SHP77 treated with DMSO at 0.1 percent for 48 hours (cell line): ENCODE results near the gene FGA.

Source experiments
- DNase-seq: peaks from one replicate; lab custom pipeline; 2025; lab: John Stamatoyannopoulos, UW

Gene FGA

DNA sequence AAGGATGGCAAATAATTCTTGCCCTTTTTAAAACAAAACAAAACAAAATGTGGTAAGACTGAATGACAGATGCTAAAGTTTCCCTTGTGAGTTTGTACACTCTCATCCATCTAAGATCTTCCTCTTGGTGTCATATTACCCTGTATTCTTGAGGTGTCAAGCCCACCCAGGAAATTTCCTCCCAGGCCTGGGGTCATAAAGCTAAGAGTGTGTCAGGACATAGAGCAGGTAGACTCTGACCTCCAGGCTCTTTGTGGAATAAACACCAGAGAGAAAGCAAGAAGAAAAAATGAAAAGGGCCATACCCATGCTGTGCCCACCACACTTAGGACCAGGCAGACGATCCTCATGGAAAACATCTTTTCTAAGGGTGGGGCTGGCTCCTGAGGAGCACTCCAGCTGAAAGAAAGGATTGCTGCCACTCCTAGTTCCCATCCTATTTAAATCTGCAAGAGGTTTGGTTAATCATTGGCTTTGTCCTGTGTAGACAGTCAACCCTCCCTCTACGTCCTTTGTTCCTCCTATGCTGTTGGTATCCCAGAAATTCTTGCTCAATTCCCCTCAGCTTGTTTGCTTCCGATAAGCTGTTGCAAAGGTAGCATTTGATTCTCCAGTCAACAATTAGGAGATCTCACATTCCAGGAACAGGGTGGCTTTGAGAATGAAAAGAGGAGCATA is at the start of gene FGA:
FGA (minus strand) TSS at position 414 of the 678 bp plus-strand sequence; CDS start at position 359, 55 bp downstream.
- DNase-seq, result no peak

DNA sequence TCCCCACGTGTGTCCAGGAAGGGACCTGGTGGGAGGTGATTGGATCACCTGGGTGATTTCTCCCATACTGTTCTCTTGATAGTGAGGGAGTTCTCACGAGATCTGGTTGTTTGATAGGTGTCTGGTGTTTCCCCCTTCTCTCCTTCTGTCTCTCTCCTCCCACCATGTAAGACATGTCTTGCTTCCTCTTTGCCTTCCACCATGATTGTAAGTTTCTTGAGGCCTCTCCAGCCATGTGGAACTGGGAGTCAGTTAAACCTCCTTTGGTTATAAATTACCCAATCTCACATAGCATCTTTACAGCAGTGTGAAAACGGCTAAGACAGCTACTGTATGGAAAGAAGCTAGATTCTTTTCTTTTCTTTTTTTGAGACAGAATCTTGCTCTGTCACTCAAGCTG is 43.5 kb upstream of the FGA start:
- no peak for DNase-seq

DNA sequence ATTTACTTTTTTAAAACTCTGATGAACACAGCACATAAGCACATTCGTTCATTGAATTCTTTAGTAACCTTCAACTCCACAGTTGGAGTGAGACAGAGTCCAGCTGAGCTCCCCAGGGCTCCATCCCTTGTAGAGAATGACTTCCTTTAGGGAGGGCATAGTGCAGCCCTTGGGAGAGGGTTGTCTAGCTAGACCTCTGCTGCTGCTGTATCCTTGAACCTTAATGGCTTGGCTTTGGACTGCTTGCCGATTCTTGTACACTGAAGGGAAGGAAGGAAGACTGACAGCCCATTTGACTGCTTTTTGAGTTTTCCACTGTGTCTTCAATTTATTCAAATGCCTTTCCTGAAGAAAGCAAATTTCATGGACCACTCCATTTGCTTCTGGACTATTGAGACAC is 41.3 kb upstream of the FGA start:
- DNase-seq, result no peak

DNA sequence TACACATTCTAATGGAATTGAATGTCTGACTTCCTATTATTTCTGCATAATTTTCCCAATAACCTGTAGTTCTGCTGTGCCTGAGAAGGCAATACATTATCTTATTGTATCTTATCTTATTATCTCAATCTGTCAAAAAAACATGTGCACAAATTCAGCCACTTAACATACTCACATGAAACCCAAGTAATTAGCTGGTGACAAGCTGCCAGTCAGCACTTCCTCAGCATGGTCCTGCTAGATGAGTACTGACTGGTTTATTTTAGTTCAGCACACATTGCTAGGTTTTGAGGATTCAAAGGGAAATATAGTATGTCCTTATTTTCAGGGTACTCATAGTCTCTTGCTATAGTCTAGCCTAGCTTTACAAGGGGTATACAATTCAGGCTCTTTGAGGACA is 39.8 kb upstream of the FGA start:
- no peak for DNase-seq

DNA sequence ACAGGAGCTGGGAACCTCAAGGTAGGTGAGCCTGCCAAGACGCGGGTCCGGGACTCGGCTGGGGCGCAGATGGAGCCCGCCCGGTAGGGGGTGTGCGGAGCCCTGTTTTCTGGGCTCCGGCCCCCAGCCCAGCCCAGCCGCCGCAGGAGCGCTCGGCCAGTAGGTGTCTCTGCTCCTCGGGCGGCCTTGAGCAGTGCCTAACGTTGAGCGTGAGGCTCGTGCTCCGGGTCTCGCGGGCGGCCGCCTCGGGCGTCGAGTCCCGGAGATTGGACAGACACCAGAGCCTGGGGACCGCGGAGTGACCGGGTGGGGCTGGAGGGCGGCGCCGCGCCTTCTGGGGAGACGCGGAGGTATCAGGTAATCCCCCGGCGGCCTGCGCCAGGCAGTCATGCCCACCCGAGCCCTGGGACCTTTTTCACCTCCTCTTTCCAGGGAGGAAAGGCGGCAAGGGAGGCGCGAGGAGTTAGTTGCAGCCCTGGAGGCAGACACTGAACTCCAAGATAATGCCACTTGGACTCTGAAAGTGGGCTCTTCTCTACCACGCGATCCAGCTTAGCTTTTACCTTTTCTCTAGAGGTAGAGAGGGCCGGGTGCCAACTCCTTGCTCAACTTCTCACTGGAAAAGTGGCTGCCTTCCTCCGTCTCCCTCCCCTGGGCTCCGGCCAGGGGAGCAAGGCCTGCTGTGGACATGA is 36.4 kb upstream of the FGA start:
- no peak for DNase-seq

DNA sequence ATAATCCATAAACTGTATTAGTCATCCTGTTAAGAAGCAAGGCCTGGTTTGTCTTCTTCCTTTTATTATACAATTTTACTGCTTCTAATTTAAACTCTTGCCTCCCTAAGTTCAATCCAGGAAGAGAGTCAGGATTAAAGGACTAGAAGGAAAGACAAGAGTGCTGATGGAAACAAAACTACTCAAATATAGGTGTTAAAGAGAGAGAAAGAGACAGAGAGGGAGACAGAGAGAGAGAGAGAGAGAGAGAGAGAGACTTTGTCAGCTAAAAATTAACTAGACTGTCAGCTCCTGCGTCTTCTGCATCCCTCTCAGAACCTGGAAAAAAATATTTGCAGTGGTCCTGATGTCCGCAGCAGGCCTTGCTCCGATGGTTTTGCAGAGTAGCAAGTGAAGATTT is 35.4 kb upstream of the FGA start:
- DNase-seq, result no peak

DNA sequence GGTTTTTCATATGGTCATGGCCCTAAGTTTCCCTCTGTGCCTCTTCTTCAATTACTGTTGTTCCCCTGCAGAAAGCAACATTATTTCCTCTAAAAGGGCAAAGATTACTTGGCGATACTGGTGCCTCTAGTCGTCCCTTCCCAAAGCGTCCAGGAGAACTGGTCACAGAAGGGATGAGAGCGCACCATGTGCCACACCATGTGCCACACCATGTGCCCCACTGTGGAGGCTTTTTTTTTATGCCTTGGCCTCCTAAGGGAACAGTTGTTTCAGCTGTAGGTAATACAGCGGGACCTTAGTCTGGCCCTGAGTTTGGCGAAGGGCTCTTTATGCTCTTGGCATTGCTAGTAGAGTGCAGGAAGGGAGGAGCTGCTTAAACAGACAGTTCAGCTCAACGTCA is 33.5 kb upstream of the FGA start:
- DNase-seq, result no peak

DNA sequence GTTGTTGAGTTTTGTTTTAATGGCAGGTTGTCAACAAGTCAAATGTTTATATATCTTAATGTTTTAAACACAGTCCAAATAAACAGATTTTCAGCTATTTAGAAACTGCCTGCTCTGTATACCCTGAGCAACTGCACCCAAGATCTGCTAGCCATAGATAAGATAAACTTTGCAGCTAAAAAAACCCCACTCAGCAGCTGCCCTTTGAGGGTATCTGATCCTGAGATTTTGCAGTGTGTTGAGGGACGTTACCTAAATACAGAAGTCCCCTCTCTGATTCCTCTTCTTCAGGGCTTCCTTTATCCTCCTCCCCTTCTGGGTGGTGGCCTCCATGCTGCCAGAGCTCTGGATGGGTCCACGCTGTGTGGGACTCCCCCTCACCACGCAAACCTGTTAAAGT is 32.9 kb upstream of the FGA start:
- no peak for DNase-seq

DNA sequence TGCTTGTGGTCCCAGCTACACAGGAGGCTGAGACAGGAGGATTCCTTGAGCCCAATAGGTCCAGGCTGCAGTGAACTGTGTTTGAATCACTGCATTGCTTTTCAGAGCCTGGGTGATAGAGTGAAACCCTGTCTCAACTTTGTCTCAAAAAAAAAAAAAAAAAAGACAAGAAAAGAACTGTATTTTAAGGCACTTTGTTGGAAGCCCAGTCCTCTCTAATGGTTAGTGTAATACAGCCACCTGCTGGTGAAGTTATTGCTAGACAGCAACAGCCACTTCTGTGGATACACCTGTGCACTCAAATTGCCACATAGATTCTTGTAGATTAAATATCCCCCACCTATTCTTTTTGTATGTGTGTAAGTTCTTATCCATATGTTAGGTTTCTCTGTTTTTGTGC is 32.1 kb upstream of the FGA start:
- no peak for DNase-seq

DNA sequence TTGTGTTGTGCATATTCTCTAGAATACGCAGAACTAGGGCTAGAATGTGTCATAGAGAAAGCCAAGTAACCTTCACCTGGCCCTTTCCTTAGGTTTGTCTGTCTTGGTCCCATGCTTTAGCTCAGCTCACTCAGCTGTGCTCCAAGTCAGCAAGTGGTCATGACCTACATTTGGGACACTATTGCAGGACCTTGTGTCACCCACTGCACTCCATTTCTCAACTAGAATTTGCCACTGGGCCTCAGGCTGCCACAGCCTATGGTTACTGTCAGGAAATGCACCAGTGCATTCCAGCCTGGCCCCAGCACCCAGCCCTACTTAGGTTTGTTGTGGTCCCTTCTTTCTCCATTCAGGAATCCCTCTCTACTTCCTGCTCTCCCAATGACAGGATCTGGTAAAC is 29.6 kb upstream of the FGA start:
- no peak for DNase-seq

DNA sequence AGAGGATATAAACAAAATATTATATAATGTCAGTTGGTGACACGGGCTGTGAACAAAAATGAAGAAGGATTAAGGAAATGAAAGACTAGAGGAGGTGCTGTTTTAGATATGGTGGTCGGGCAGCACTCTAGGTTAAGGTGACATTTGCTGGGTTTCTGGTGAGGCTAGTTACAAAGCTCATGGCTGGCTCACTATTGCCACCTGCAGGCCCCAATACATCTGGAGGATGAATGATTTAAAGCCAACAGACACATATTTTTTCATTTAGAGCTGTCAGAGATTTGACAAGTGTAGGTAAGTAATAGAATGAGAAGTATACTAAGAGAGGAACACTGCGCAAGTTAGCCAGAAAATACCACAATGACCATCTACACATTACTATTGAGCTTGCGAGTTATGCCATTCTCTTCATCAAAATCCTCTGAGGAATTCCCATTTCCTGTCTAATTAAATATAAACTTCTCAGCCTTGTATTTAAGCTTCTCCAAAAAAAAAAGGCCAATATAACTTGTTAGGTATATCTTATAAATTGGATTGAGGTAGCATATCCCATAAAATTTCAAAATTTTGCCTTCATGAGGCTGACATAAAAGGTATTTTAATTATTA is 28.3 kb upstream of the FGA start:
- no peak for DNase-seq

DNA sequence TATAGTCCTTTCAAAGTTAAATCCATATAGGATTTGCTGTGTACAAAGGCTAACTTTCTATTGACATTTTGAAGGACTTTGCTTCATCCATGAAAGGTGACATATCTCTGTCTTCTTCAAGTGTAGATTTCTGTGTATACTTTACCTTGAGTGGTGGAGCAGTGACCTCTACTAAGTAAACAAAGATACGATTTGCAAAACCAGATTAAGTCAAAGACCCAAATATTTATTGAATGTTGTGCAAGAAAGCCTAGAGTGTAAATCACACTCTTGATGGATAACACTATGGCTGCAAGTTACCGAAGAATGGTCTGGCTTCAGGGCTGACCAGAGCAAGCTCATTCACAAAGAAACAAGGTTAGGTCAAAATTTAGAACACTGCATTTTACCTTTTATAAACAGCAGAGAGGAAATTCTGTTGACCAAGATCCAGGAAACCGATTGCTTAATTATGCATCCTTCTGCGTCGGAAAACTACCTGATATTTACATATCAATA is 27.3 kb upstream of the FGA start:
- DNase-seq, result no peak

DNA sequence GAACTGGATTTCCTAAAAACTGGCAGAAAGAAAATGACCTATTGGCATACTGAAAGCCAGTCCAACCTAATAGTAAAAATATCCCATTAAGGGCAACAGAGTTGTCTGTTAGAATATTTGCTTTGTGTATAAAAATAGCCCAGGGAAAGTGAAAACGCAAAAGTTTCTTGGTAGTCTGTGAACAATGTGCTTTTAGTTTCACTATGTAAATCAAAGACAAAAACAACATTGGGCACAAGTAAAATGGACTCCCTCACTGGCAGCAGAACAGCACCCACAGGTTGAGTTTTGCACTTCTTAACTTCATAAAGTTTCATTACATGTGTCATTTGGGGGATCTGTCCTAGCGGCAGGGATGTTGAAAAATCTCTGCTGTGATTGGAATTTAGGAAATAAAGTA is 26.2 kb upstream of the FGA start:
- DNase-seq, result no peak

DNA sequence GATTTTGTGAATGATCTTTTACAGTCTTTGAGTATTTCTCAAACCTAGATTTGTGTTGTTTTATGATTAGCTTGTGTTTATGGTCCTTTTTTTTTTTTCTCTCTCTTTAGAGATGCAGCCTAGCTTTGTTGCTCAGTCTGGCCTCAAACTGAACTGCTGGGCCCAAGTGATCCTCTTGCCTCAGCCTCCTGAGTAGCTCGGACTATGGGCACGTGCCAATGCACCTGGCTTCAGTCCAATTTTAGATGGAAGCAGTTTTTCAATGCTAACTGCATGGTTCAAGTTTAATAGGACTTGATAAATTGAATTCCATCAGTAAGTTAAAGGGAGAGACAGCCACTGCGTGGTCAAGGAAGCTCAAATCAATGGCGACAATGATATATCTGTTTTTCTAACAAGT is 25.7 kb upstream of the FGA start:
- DNase-seq, result no peak

DNA sequence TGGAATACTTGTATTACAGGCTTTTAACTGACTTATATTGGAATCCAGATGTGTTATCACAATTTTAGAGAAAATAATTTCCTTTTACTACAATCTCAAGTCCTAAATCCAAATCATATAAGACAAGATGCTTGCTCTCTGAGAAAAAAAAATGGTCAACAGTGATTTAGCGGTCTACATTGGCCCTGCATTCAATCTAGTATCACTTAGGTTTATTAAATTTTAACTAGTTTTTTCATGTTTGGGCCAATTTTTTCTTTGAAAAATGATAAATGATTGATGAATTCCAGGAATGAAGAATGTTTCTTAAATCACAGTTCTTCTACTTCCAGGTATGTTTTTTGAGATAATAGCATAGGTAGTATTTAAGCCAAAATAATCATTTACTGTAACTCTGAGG is 24.7 kb upstream of the FGA start:
- no peak for DNase-seq

DNA sequence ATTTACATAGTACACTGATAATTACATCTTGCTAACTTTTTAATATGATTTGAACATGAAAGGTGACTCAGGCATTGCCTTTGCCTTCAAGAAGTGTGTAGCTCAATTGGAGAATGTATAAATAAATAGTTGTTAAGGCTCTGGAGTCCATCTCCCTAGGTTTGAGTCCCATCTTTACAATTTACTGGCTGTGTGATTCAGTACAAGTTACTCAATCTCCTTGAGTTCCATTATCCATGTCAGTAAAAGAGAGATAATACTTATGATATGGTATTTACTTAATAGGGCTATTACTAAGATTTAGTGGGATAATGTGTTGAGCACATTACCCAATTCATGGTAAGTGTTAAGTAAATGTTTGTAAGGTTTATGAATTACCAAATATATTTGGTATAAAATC is 23.8 kb upstream of the FGA start:
- no peak for DNase-seq

DNA sequence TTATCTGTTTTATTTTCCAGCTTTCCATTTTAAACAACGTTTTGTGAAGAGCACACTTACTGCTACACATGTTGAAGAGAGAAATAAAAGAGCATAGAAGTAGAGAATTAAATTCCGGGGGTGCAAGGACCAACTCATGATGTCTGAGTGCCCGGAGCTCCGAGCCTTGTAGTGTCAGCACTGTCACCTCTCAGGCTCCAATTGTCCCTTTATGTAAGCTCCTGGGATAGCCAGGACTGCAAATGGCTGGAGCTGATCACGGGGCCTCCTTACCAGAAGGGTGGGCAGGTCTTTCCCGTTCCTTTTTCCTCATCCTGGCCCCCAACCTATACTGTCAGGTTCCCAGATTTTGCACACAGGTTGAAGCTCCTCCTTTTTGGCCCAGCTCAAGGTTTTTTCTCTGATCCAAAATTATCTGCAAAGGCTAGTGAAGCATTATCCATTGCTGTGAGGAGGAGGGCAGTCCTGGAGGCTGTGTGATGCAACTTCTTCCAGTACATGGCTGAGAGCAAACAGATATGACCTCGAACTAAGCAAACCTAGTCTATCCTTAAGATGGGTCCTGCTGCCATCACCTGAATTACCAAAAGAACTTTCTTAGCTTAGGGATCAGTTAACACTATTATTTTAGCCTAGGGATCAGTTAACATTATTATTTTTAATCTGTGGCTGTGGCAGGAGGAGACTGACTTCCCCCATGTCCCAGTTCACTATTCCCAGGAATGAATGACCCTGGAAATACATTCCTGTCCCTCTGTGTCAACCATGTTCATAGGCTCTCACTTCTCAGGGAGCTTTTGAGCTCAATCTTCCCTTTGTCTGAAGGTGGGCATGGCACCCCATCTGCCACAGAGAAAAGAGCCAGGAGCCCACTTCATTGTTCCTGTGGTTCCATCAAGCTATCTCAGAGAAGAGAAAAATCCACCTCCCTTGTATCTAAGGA is 22.2 kb upstream of the FGA start, which contains the start of gene FGG:
FGG (minus strand) TSS at position 185 of the 943 bp plus-strand sequence; CDS start at position 138, 47 bp downstream.
- no peak for DNase-seq

DNA sequence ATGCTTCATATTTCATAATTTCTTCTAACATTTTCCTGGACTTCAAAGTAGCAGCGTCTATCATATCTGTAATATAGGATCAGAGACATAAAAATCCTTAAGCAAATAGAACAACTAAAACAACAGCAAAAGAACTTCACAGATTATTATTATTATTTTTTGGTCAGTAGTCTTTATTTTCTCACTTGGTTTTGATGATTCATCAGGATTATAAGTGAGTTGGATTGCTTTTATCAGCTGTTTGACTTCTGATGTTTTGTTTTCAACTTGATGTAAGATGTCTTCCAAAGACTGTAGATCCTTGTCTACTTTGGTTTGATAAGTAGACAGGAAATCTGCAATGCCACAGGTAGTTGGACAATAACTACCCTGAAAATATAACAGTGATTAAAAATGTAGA is 21.3 kb upstream of the FGA start:
- DNase-seq, result no peak

DNA sequence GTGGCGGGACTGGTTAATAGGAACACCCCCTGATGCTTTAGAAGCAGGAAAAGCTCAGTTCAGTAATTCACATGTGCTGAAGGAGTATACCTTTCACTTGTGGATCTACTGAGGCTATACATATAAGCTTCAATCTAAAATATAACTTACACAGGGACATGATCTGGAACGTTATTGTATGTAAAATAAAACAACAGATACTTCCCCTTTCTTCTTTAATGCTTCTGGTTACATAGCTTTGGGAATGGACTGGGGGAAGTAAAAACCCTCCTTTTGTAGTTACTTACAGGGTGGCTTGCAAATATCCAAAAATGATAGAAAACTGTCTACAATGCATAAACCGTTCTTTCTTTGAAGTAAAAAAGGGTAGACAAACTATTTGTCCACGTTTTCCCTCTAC is 20.0 kb upstream of the FGA start:
- DNase-seq, result no peak

DNA sequence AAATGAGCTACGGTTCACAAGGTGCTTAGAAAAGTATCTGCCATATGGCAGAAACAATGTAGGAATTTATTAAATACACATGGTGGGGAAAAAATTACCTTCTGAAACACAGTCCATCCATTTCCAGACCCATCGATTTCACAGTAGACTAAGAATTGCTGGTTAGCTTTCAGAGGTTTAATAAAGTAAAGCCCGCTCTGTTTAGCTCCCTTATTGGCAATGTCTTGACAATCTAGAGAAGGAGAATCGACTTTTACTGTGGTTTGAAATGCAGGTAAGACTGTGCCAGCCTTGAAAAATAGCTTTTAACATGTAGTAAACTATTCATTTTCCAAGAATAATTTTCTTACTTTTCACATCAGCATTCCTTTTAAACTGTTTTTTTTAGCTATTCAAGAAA is 19.0 kb upstream of the FGA start:
- no peak for DNase-seq

DNA sequence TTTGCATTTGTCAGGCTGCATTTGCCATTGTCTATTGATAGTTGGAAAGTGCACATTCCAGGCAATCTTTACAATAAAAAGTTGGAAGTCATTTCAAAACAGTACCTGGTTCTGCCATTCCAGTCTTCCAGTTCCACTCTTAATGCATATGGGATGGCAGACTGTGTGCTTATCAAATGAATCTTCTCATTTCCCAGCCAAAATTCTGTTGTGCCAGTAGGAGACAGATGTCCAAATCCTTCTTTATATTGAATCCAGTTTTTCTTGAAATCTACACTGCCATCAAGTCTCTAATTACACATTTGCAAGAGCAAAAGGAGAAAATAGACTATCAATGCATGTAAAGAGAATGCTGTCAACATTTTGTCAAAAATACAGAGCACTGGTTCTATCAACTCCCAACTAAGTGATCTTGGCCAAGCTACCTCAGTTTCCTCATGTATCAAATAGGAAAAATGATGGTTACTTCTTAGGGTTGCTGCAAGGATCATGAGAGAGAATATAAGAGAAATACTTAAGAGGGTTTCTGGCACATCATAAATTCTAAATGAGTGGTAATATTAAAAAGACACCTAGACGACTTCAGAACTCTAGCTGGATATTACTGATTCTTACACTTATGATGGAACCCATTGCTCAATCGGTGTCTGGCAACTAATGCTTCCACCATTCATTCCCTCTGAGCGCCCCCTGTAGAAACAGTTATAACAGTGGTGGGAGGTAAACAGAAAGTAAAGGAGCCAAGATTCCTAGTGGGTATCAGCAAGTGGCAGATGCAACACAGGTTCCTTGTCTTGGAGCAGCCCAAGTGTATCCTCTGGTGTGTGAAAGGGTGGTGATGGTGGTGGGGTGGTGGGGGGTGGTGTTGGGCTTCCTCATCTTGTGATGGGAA is 18.1 kb upstream of the FGA start:
- DNase-seq, result no peak
